Endothelial cell (in vitro differentiated cells): ENCODE data around the gene TAB3. TPM values are rescaled to one million over a fixed set of nuclear protein-coding genes. Genes with fewer than 3 reads are reported as not detected.

Experiments used
- DNase-seq: peaks from one replicate; pipeline ENCODE4 v3.0.0; 2021; ENCODE audit warnings: low spot score
- H3K27ac Mint-ChIP-seq: one replicate; pipeline ENCODE4 v1.8.0; 2021; ENCODE audit warnings: mixed read lengths, inconsistent platforms; ENCODE audit not compliant: unreplicated experiment
- H3K27me3 Mint-ChIP-seq: one replicate; pipeline ENCODE4 v1.8.0; 2021; ENCODE audit warnings: mild to moderate bottlenecking, moderate library complexity, mixed read lengths, inconsistent platforms; ENCODE audit not compliant: unreplicated experiment
- H3K36me3 Mint-ChIP-seq: one replicate; pipeline ENCODE4 v1.8.0; 2021; ENCODE audit warnings: mild to moderate bottlenecking, low read depth, mixed read lengths, inconsistent platforms; ENCODE audit not compliant: unreplicated experiment
- H3K4me1 Mint-ChIP-seq: one replicate; pipeline ENCODE4 v1.8.0; 2021; ENCODE audit warnings: mild to moderate bottlenecking, mixed read lengths, inconsistent platforms; ENCODE audit not compliant: unreplicated experiment
- H3K4me3 Mint-ChIP-seq: one replicate; pipeline ENCODE4 v1.8.0; 2021; ENCODE audit warnings: mild to moderate bottlenecking, mixed read lengths, inconsistent platforms; ENCODE audit not compliant: unreplicated experiment
- H3K9me3 Mint-ChIP-seq: one replicate; pipeline ENCODE4 v1.8.0; 2021; ENCODE audit warnings: mixed read lengths, inconsistent platforms; ENCODE audit not compliant: unreplicated experiment
- total RNA-seq: library from RNA; stranded (reverse); fragmentation: NEBNext Ultra II Directional; extraction: Animal tissue kit (Norgen Biotek cat#: 25700); gene quantifications from one replicate; pipeline ENCODE4 v1.2.1, GENCODE V29; 2021; ENCODE audit not compliant: unreplicated experiment
- TF ChIP-seq, protein P1 (sequence below): fragments of 200-600 bp; sonication (generic); IDR thresholded peaks from one replicate; pipeline ENCODE4 v1.5.0; 2021; ENCODE audit warnings: antibody characterized with exemption; ENCODE audit not compliant: unreplicated experiment

Gene TAB3
- total RNA-seq, 1 donor from 2014 or later = 23.8 TPM

DNA sequence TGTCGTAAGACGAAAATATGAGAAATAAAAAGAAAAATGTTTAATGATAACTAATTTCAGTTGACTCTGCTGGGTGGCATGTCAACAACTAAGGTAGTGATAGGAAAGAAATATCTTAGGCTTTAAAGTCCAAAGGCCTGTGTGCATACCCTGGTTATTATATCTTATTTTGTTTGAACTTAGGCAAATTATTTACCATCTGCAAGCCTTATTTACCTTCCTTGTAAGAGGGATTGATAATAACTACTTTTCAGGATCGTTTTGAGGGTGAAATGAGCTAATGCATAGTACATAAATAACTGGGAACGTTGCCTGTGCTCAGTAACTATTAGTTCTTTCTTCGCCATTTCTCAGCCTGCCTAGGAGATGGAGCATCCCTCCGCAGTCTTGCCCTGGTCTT, 41.6 kb upstream of the TAB3 start:
- Mint-ChIP-seq H3K4me1 (no peaks in the 10 kb centered on the region), H3K9me3 (no peaks in the 10 kb centered on the region), H3K27ac (no peak overlapping the region), H3K36me3 (no peaks in the 10 kb centered on the region), H3K4me3 (no peak overlapping the region), H3K27me3 (peaks cover 1% of the 10 kb centered on the region)
- TF ChIP-seq, protein P1, sequence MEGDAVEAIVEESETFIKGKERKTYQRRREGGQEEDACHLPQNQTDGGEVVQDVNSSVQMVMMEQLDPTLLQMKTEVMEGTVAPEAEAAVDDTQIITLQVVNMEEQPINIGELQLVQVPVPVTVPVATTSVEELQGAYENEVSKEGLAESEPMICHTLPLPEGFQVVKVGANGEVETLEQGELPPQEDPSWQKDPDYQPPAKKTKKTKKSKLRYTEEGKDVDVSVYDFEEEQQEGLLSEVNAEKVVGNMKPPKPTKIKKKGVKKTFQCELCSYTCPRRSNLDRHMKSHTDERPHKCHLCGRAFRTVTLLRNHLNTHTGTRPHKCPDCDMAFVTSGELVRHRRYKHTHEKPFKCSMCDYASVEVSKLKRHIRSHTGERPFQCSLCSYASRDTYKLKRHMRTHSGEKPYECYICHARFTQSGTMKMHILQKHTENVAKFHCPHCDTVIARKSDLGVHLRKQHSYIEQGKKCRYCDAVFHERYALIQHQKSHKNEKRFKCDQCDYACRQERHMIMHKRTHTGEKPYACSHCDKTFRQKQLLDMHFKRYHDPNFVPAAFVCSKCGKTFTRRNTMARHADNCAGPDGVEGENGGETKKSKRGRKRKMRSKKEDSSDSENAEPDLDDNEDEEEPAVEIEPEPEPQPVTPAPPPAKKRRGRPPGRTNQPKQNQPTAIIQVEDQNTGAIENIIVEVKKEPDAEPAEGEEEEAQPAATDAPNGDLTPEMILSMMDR = no peak
- DNase-seq = no peak

GRCh38 chrX:30930143-30930542, 41.1 kb upstream of the TAB3 start:
- no peaks in the 10 kb centered on the region for H3K36me3 Mint-ChIP-seq
- H3K4me1 Mint-ChIP-seq = no peaks in the 10 kb centered on the region
- TF ChIP-seq, protein P1 = no peak
- H3K9me3 Mint-ChIP-seq = no peaks in the 10 kb centered on the region
- H3K27me3 Mint-ChIP-seq = peaks cover 1% of the 10 kb centered on the region
- DNase-seq = no peak
- no peak overlapping the region for H3K4me3 Mint-ChIP-seq
- H3K27ac Mint-ChIP-seq = no peak overlapping the region

GRCh38 chrX:30920271-30920670, 31.2 kb upstream of the TAB3 start:
- no peak for DNase-seq
- Mint-ChIP-seq H3K9me3 (no peaks in the 10 kb centered on the region), H3K36me3 (no peaks in the 10 kb centered on the region), H3K4me3 (no peak overlapping the region), H3K4me1 (no peaks in the 10 kb centered on the region), H3K27me3 (no peaks in the 10 kb centered on the region), H3K27ac (no peak overlapping the region)
- TF ChIP-seq, protein P1 = no peak

DNA sequence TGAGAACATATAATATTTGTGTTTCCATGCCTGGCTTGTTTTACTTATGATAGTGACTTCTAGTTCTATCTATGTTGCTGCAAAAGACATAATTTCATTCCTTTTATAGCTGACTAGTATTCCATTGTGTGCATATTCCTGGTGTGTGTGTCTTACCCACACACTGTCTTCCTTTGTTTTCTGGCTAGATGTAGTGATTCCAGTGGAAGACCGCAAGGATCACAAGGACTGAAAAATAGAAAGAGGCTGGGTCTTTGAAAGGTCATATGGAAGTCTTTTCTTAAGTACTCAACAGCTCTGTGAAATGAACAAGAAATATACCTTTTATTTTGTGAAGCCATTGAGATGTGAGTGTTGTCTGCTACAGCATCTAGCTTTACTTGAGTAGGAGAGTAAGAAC, 29.4 kb upstream of the TAB3 start:
- no peaks in the 10 kb centered on the region for H3K4me1 Mint-ChIP-seq
- H3K36me3 Mint-ChIP-seq = no peaks in the 10 kb centered on the region
- no peak overlapping the region for H3K27ac Mint-ChIP-seq
- TF ChIP-seq, protein P1 = no peak
- no peaks in the 10 kb centered on the region for H3K27me3 Mint-ChIP-seq
- H3K9me3 Mint-ChIP-seq = no peaks in the 10 kb centered on the region
- DNase-seq = no peak
- no peak overlapping the region for H3K4me3 Mint-ChIP-seq

DNA sequence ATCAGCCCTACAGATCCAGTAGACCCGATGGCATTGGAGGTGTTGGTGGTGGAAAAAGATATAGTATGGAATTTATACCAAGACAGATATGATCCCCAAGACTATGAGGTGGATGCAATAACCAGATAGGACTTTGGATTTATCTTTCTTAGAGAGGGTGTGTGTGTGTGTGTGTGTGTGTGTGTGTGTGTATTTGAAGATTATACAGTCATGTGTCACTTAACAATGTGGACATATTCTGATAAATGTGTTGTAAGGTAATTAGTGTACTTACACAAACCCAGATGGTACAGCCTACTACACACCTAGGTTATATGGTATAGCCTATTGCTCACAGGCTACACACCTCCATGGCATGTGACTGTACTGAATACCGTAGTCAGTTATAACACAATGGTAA, 24.4 kb upstream of the TAB3 start:
- Mint-ChIP-seq H3K27me3 (no peaks in the 10 kb centered on the region), H3K4me1 (no peaks in the 10 kb centered on the region), H3K27ac (no peak overlapping the region), H3K9me3 (no peaks in the 10 kb centered on the region), H3K36me3 (no peaks in the 10 kb centered on the region), H3K4me3 (no peak overlapping the region)
- no peak for DNase-seq
- TF ChIP-seq, protein P1 = no peak
